Neuronal stem cell (in vitro differentiated cells): Measurements from ENCODE around the gene CAMTA1.

Experiments
- DNase-seq: peaks from one replicate; pipeline ENCODE4 v3.0.0-alpha.2; 2013; ENCODE audit warnings: low spot score
- H2AFZ ChIP-seq: one replicate; pipeline ENCODE4 v1.6.1; 2013; ENCODE audit warnings: mild to moderate bottlenecking, low read length, inconsistent platforms
- H2AK5ac ChIP-seq: 2 replicates; pipeline ENCODE4 v1.6.1; 2013; ENCODE audit warnings: low read depth, mild to moderate bottlenecking, inconsistent platforms, low read length, moderate library complexity, mixed read lengths
- H2BK120ac ChIP-seq: 2 replicates; pipeline ENCODE4 v1.6.1; 2013; ENCODE audit warnings: low read depth, mild to moderate bottlenecking, inconsistent platforms, low read length, moderate library complexity, mixed read lengths
- H2BK12ac ChIP-seq: one replicate; pipeline ENCODE4 v1.6.1; 2013; ENCODE audit warnings: low read length, inconsistent platforms
- H2BK15ac ChIP-seq: 2 replicates; pipeline ENCODE4 v1.6.1; 2013; ENCODE audit warnings: mild to moderate bottlenecking, low read length, inconsistent platforms, mixed read lengths
- H2BK5ac ChIP-seq: one replicate; pipeline ENCODE4 v1.6.1; 2013; ENCODE audit warnings: inconsistent platforms, mild to moderate bottlenecking, low read length, moderate library complexity
- H3K14ac ChIP-seq: one replicate; pipeline ENCODE4 v1.6.1; 2013; ENCODE audit warnings: low read length, inconsistent platforms
- H3K18ac ChIP-seq: 2 replicates; pipeline ENCODE4 v1.6.1; 2013; ENCODE audit warnings: low read length, inconsistent platforms
- H3K23ac ChIP-seq: 2 replicates; pipeline ENCODE4 v1.6.1; 2013; ENCODE audit warnings: low read depth, mild to moderate bottlenecking, mixed read lengths, low read length, inconsistent platforms; ENCODE audit not compliant: poor library complexity
- H3K27ac ChIP-seq: replicated peaks from 3 replicates; pipeline ENCODE4 v1.5.1; 2013; ENCODE audit warnings: low read length, inconsistent platforms
- H3K27me3 ChIP-seq, 3 experiments: 2 replicates each; pipeline ENCODE4 v1.6.1; 2013; ENCODE audit warnings: low read length in 3 of 3, mild to moderate bottlenecking in 2 of 3, inconsistent platforms in 1 of 3, low read depth in 1 of 3, mixed read lengths in 1 of 3, moderate library complexity in 1 of 3; ENCODE audit not compliant: control insufficient read depth in 3 of 3, insufficient read depth in 3 of 3
- H3K36me3 ChIP-seq, 2 donors: replicated peaks in 1 of 2; 2 replicates each; pipeline ENCODE4 v1.6.1; 2013; ENCODE audit warnings: low read length in 2 of 2; ENCODE audit not compliant: control insufficient read depth in 2 of 2, insufficient read depth in 2 of 2
- H3K4ac ChIP-seq: 2 replicates; pipeline ENCODE4 v1.6.1; 2013; ENCODE audit warnings: inconsistent platforms, mild to moderate bottlenecking, low read length, moderate library complexity
- H3K4me1 ChIP-seq, 2 donors: 1 replicate in 1 of 2; 2 replicates in 1 of 2; pipeline ENCODE4 v1.6.1; 2013; ENCODE audit warnings: low read length in 2 of 2, low read depth in 1 of 2; ENCODE audit not compliant: control insufficient read depth in 2 of 2, insufficient read depth in 1 of 2
- H3K4me2 ChIP-seq: one replicate; pipeline ENCODE4 v1.6.1; 2013; ENCODE audit warnings: mild to moderate bottlenecking, low read length, inconsistent platforms; ENCODE audit not compliant: insufficient read depth, poor library complexity, severe bottlenecking
- H3K4me3 ChIP-seq, 2 donors: 2 replicates each; pipeline ENCODE4 v1.5.1; 2013; ENCODE audit warnings: low read length in 2 of 2, mild to moderate bottlenecking in 2 of 2, inconsistent platforms in 1 of 2, moderate library complexity in 1 of 2
- H3K79me1 ChIP-seq: one replicate; pipeline ENCODE4 v1.6.1; 2013; ENCODE audit warnings: low read depth, mild to moderate bottlenecking, inconsistent platforms, low read length, moderate library complexity
- H3K9ac ChIP-seq: one replicate; pipeline ENCODE4 v1.6.1; 2013; ENCODE audit warnings: mild to moderate bottlenecking, low read depth, low read length, inconsistent platforms; ENCODE audit not compliant: poor library complexity
- H3K9me3 ChIP-seq, 2 donors: replicated peaks in 1 of 2; 2 replicates each; pipeline versions ENCODE3 to v1.6.1; 2013; ENCODE audit warnings: low read length in 2 of 2, mild to moderate bottlenecking in 2 of 2, inconsistent platforms in 1 of 2, low read depth in 1 of 2, mixed read lengths in 1 of 2, moderate library complexity in 1 of 2; ENCODE audit not compliant: control insufficient read depth in 2 of 2, insufficient read depth in 1 of 2
- H4K8ac ChIP-seq: one replicate; pipeline ENCODE4 v1.6.1; 2013; ENCODE audit warnings: low read depth, mild to moderate bottlenecking, inconsistent platforms, low read length, moderate library complexity
- H4K91ac ChIP-seq: one replicate; pipeline ENCODE4 v1.6.1; 2013; ENCODE audit warnings: low read length, low read depth, mild to moderate bottlenecking, inconsistent platforms; ENCODE audit not compliant: poor library complexity
- WGBS, 2 donors: extraction: QIAGEN DNeasy Blood & Tissue Kit; methylation state at CpG; one replicate each; pipeline ENCODE4 v1.1.7; 2013; ENCODE audit warnings: missing lambda C conversion rate in 2 of 2, mixed read lengths in 1 of 2; ENCODE audit not compliant: insufficient read length in 2 of 2, insufficient replicate concordance in 1 of 2; ENCODE audit errors: extremely low coverage in 2 of 2; 5-methylcytosine and 5-hydroxymethylcytosine counted together

CAMTA1 gene

DNA sequence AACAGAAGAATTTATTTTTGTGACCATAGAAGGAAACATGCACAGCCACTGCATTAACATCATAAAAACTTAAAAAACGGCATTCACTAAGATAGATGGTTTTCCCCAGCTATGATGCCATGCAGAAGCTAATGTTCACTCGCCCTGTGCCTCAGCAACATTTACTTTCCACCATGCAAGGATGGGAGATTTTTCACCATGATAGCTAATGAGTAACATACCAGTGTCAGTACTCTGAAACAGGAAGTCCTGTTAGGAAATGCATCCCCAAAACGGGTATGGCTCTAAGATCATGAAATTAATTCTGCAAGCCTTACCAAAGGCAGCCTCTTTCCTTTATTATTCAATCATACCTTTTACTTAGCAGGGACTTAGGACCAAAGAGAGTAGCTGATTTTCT, 968.4 kb downstream of the CAMTA1 start:
- no peak overlapping the region for H2BK5ac ChIP-seq
- H4K91ac ChIP-seq = no peak overlapping the region
- H2AFZ ChIP-seq = no peak overlapping the region
- no CpG with 5 or more reads among the region's 3 CpGs for WGBS, 2 donors
- peaks cover 2 to 51% of the 10 kb centered on the region in 2 donors for H3K36me3 ChIP-seq
- H4K8ac ChIP-seq = no peak overlapping the region
- no peak overlapping the region for H3K23ac ChIP-seq
- H2AK5ac ChIP-seq = no peak overlapping the region
- no peaks in the 10 kb centered on the region for H3K27me3 ChIP-seq
- H3K4me1 ChIP-seq = peaks cover 2 to 9% of the 10 kb centered on the region in 2 donors
- H3K14ac ChIP-seq = no peak overlapping the region
- H3K4me3 ChIP-seq = no peak overlapping the region
- H3K9me3 ChIP-seq = no peaks in the 10 kb centered on the region
- H3K18ac ChIP-seq = no peak overlapping the region
- no peak overlapping the region for H2BK120ac ChIP-seq
- no peak overlapping the region for H3K9ac ChIP-seq
- H3K4ac ChIP-seq = no peak overlapping the region
- no peaks in the 10 kb centered on the region for H3K79me1 ChIP-seq
- no peak overlapping the region for H2BK12ac ChIP-seq
- H3K27ac ChIP-seq = no peak overlapping the region
- no peak overlapping the region for H3K4me2 ChIP-seq
- no peak overlapping the region for H2BK15ac ChIP-seq
- DNase-seq = no peak

DNA sequence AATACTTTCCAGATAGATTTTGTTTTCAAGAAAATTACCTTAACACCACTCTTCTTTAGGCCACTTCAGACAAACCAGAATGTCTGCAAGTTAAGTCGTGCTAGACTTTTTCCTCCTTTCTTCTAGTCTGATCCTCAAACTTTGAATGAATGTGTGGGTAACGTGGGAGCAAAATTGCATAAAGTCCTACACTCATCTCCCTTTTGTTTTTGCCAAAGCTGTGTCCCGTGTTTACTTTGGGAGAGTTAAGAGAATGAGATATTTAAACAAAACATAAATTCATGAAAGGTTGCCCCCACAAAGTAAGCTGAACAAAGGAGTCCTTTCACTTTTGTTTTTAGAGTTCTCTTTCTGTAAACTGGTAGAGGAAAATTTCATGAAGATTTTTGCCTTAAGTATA, 969.0 kb downstream of the CAMTA1 start:
- no CpG with 5 or more reads among the region's 3 CpGs for WGBS, 2 donors

DNA sequence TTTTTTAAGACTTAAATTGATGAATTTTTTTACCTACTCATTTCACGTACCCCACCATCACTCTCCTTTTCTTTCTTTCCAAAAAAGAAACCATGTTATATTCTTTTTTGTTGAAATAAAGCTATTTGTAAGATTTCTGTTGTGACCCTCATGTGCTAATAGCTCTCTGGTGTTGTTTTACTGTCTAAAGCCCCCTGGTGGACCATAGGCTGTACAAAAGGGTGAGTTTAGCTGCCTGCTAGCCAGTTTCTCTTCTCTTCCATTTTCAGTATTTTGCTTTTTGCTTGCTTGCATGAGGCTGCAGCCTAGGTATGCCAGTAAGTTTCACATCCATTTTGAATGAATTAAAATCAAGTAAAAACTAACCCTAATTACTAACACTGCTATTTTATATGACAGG, 970.2 kb downstream of the CAMTA1 start:
- no peak for DNase-seq
- Histone ChIP-seq H3K36me3 (peaks cover 0 to 39% of the 10 kb centered on the region in 2 donors), H2BK120ac (no peak overlapping the region), H2BK12ac (no peak overlapping the region), H3K23ac (no peak overlapping the region), H3K9ac (no peak overlapping the region), H4K91ac (no peak overlapping the region), H3K79me1 (no peaks in the 10 kb centered on the region), H3K4me2 (no peak overlapping the region), H3K27ac (no peak overlapping the region), H3K9me3 (no peaks in the 10 kb centered on the region), H3K18ac (no peak overlapping the region), H2BK5ac (no peak overlapping the region), H3K4me1 (peaks cover 2 to 9% of the 10 kb centered on the region in 2 donors), H2AK5ac (no peak overlapping the region), H3K14ac (no peak overlapping the region), H4K8ac (no peak overlapping the region), H3K27me3 (no peaks in the 10 kb centered on the region), H3K4ac (no peak overlapping the region), H2AFZ (no peak overlapping the region), H3K4me3 (no peak overlapping the region), H2BK15ac (no peak overlapping the region)
- WGBS, 2 donors = 93 to 100% methylated on average over 1 of the region's 1 CpG

More for the DNA sequence above, 969.0 kb downstream of the CAMTA1 start:
- no peak overlapping the region for H2AFZ ChIP-seq
- H3K18ac ChIP-seq = no peak overlapping the region
- no peak overlapping the region for H3K27ac ChIP-seq
- no peak overlapping the region for H3K9ac ChIP-seq
- H2BK120ac ChIP-seq = no peak overlapping the region
- peaks cover 2 to 9% of the 10 kb centered on the region in 2 donors for H3K4me1 ChIP-seq
- no peak overlapping the region for H3K4me2 ChIP-seq
- no peak overlapping the region for H2BK5ac ChIP-seq
- H2BK12ac ChIP-seq = no peak overlapping the region
- no peak overlapping the region for H4K91ac ChIP-seq
- H4K8ac ChIP-seq = no peak overlapping the region
- H3K9me3 ChIP-seq = no peaks in the 10 kb centered on the region
- no peak overlapping the region for H2AK5ac ChIP-seq
- H3K27me3 ChIP-seq = no peaks in the 10 kb centered on the region
- H2BK15ac ChIP-seq = no peak overlapping the region
- H3K14ac ChIP-seq = no peak overlapping the region
- H3K23ac ChIP-seq = no peak overlapping the region
- H3K4me3 ChIP-seq = no peak overlapping the region
- no peaks in the 10 kb centered on the region for H3K79me1 ChIP-seq
- H3K36me3 ChIP-seq = peaks cover 2 to 45% of the 10 kb centered on the region in 2 donors
- H3K4ac ChIP-seq = no peak overlapping the region
- no peak for DNase-seq

GRCh38 chr1:7760245-7760644, 975.0 kb downstream of the CAMTA1 start:
- Histone ChIP-seq H3K27me3 (no peaks in the 10 kb centered on the region), H3K14ac (no peak overlapping the region), H2AFZ (no peak overlapping the region), H3K79me1 (no peaks in the 10 kb centered on the region), H3K9me3 (no peaks in the 10 kb centered on the region), H3K36me3 (peaks cover 0 to 13% of the 10 kb centered on the region in 2 donors), H3K23ac (no peak overlapping the region), H2BK5ac (no peak overlapping the region), H2BK120ac (no peak overlapping the region), H4K8ac (no peak overlapping the region), H3K4me2 (no peak overlapping the region), H3K4me1 (no peaks in the 10 kb centered on the region), H2BK12ac (no peak overlapping the region), H3K4ac (no peak overlapping the region), H3K9ac (no peak overlapping the region), H3K4me3 (no peak overlapping the region), H4K91ac (no peak overlapping the region), H2BK15ac (no peak overlapping the region), H2AK5ac (no peak overlapping the region), H3K18ac (no peak overlapping the region), H3K27ac (no peak overlapping the region)
- DNase-seq = no peak
- no CpG with 5 or more reads among the region's 6 CpGs for WGBS, 2 donors
